ENCODE measurements around the gene PDE4B.
A peak's percentile ranks its signal among the peaks of the same experiment; 100 is the strongest.

PDE4B gene

GRCh38 chr1:65882076-65882475 is 89.4 kb downstream of the PDE4B start:
- DNase-seq (ENCODE audit: low read depth) = no peak

- DNase-seq (ENCODE audit: low read depth) = no peak
Measured at GRCh38 chr1:65889441-65889840, 96.7 kb downstream of the PDE4B start.

DNA sequence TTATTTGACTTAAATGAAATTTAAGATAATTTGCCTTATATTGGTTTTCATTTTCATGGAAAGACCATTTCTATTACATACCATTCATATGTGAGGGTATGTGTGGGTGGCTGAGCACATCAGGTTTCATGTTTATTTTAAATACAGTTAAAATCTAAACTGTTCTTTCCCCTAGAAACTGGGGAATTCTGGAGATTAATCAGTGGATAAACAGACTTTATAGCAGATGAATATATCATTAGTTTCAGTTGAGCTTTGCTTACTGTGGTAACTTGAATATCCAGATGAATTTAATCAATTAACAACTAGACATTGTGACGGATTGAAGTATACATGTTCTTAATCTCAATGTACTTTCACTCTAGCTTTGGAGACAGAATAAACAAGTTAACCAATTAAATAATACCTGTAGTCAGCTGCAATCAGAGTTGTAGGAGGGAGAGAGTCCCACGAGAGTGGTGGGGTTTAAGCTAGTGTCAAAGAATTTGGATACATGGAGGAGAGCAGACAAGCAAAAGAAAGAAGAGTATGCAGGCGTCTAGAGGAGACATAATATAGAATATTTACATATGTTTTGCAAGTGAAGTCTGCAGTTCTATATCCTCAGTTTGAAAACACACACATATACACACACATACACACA is 97.6 kb downstream of the PDE4B start:
- DNase-seq (ENCODE audit: low read depth) = no peak

GRCh38 chr1:65894738-65895605 is 102.3 kb downstream of the PDE4B start:
- DNase-seq (ENCODE audit: low read depth) = no peak

DNA sequence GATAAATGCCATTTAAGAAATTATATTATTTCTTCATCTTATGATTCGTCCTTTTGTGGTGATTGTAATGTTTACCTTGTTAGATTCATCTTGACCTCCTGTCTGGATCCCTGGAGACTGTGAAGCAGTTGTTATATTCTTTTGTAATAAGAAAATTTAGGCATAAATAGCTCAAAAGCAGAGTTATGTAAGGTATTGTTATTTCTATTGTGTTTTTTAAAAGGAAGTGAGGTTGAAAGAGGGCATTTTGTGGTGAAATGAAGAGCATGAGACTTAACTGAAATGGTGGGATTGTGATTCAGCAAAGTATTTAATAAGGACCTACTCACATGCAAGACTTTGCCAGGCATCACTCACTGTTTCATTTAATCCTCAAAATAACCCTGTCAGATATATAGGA is 104.0 kb downstream of the PDE4B start:
- no peak for DNase-seq (ENCODE audit: low read depth)

- no peak for DNase-seq (ENCODE audit: low read depth)
Measured at GRCh38 chr1:65897485-65897884, 104.8 kb downstream of the PDE4B start.

- no peak for DNase-seq (ENCODE audit: low read depth)
Measured at GRCh38 chr1:65904681-65905083, 112.0 kb downstream of the PDE4B start.

DNA sequence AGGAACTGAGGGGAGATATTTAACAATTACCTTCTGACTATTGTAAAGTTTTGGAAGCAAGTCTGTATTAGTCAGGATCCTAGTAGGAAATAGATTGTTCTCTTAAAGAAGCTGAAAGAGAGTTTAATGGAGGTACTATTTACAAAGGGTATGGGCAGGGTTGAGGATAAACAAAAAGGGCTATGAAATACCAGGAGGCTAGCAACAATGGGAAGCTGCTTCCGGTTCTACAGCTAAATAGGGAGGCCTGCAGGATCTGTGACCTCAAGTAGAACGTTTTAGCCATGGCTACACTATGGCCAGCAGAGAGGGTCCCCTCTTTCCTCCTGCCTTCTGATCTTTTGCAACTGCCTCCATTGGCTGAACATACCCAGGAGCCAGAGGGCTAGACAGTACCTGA is 117.7 kb downstream of the PDE4B start:
- no peak for DNase-seq (ENCODE audit: low read depth)

DNA sequence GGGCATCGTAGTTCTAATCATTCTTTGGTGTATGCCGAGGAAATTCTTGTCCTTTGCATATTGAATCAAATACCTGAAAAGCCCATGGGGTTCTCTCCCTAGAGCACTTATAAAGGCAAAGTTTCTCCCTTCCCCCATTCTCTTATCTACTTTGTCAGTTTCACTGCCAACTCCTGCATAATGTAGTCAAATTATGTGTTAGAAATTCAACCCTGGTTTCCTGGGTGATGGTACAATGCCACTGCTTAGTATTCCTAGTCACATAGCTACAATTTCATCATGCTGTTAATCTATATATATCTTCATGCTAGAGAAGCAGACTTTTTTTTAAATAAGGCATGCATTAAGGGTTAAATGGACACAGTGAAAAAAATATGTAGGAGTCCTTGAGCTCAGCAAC is 119.0 kb downstream of the PDE4B start:
- no peak for DNase-seq (ENCODE audit: low read depth)

- no peak for DNase-seq (ENCODE audit: low read depth)
Measured at GRCh38 chr1:65918564-65918963, 125.9 kb downstream of the PDE4B start.

GRCh38 chr1:65921446-65921845 is 128.8 kb downstream of the PDE4B start:
- DNase-seq (ENCODE audit: low read depth) = peak; percentile 33

DNA sequence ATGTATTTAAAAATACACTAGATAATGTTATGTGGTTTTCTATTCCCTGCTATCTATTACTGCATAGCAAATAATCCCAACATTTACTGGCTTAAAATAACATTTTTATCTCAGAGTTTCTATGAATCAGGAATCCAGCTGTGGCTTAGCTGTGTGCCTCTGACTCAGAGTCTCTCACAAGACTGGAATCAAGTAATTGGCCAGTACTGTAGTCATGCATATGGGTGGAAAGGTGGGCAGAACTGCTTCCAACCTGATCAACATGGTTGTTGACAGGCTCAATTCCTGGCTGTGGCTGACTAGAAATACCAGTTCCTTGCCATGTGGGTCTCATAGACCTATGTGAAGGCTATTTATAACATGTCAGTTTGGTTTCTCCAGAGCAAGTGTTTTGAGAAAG is 131.8 kb downstream of the PDE4B start:
- no peak for DNase-seq (ENCODE audit: low read depth)

DNA sequence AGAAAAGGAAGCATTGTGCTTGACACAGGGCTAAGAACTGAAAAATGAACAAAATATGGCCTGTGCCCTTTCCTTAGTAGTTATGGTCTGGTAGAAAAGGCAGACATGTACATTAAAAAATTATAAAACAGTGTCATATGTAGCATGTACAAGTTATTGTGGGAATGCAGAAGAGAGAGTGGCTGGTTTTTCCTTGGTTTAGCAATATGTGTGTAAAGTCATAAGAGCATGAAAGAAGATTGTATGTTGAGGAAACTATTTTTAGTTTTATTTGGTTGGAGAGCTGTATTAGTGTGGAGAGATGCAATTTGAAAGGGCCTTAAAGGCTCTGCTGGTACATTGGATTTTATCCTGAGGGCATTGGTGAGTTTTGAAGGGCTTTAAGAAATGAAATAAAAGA is 145.8 kb downstream of the PDE4B start:
- DNase-seq (ENCODE audit: low read depth) = no peak

GRCh38 chr1:65939191-65939590 is 146.5 kb downstream of the PDE4B start:
- DNase-seq (ENCODE audit: low read depth) = no peak

DNA sequence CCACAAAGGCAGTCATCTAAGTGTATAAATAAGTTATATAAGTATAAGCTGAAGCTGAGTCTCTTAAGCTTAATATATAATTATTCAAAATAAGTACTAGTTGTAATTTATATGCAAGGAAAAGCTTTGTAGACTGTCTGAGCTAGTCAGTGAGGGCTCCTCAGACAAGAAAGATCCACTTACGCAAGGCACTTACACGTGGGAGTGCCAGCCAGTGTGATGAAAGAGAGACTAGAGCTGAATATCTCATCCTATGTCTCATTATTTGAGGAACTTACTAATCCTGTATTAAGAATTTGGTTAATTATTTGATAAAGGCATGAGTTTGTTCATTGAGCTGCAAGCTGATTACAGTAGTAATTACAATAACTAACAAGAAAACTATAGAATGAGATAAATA is 146.9 kb downstream of the PDE4B start:
- no peak for DNase-seq (ENCODE audit: low read depth)

GRCh38 chr1:65940126-65940525 is 147.4 kb downstream of the PDE4B start:
- no peak for DNase-seq (ENCODE audit: low read depth)

GRCh38 chr1:65942476-65942875 is 149.8 kb downstream of the PDE4B start:
- DNase-seq (ENCODE audit: low read depth) = no peak

DNA sequence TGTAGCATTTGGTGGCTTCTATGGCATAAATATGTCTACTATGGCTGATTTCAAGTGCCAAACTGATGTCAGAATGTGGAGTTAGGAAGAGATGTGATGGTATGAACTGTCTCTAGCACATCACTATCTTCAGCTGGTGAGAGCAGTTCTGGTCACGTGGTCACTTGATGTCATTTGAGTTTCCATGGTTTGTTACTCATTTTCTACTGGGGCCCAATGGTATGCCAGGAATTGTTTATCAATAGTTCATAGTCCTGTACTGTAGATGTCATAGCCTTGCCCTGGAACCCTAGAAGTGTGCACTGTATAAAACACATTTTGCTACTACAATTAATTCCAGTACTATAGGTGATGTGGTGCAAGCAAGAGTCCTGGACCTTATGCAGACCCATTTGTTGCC is 153.7 kb downstream of the PDE4B start:
- no peak for DNase-seq (ENCODE audit: low read depth)

- peak; percentile 22 for DNase-seq (ENCODE audit: low read depth)
Measured at GRCh38 chr1:65946960-65947359, 154.3 kb downstream of the PDE4B start.

- peak; percentile 39 for DNase-seq (ENCODE audit: low read depth)
Measured at GRCh38 chr1:65948609-65949229, 156.0 kb downstream of the PDE4B start.

GRCh38 chr1:65949230-65949626 is 156.5 kb downstream of the PDE4B start:
- DNase-seq (ENCODE audit: low read depth) = peak; percentile 51

DNA sequence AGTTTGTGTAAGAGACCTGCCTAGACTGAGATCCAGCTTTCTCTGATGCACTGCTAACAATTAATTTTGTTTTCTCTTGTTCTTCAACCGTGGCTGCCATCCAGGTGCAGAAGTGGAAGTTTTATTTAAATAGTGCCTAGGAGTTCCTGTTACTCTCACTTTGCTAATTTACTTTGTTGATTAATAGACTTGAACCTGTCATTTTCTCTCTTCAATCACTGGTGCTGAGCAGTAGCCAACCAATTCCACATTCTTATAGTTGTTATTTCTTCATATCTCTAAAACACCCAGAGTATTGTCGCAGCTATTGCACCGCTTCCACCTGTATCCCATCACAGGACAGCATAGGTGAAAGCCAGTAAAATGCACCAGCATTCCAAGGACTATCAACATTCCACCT is 157.2 kb downstream of the PDE4B start:
- no peak for DNase-seq (ENCODE audit: low read depth)

DNA sequence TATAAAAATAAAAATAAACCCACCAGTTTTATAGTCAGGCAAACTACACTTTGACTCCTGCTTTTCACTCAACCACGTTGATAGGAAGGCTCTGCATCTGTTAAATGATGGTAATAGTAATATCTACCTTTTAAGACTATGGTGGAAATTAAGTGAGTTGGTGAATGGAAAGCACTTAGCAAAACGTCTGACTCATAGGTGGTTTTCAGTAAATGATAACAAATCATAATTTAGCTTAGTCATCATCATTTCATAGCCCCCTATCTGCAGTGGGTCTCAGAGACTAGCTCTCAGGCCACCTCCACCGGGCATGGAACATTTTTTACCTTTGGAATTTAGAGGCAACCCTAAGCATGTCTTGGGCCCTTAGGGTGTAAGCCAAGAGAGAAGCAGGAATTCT is 160.0 kb downstream of the PDE4B start:
- DNase-seq (ENCODE audit: low read depth) = no peak

Data from GM04504 (cell line).